Mammary epithelial cell (primary cell): ENCODE results near the gene COG5.

Source experiments
- EZH2 ChIP-seq: IDR thresholded peaks from 2 replicates; pipeline ENCODE4 v1.6.1; 2012; ENCODE audit warnings: low read length, inconsistent platforms, borderline replicate concordance
- TF ChIP-seq, protein P1 (sequence below), 2 donors: IDR thresholded peaks in 1 of 2; conservative IDR thresholded peaks in 1 of 2; 2 replicates each; pipeline ENCODE4 v1.5.1; 2011 to 2012; ENCODE audit warnings: inconsistent platforms in 2 of 2, low read length in 2 of 2, mild to moderate bottlenecking in 2 of 2, control low read depth in 1 of 2, low read depth in 1 of 2; ENCODE audit not compliant: insufficient read depth in 1 of 2; ENCODE audit errors: extremely low read depth in 1 of 2

DNA sequence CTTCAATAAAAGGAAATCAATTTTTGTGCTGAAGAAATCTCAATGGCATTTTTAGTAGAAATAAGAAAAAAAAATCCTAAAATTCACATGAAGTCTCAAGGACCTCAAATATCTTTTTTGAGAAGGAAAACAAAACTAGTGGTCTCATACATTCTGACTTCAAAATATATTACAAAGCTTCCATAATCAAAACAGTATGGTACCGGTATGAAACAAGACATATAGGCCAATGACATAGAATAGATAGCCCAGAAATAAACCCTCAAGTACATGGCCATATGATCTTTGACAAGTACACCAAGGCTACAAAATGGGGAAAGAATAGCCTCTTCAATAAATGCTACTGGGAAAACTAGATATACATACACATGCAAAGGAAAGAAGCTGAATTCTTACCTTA is 225.6 kb downstream of the COG5 start:
- TF ChIP-seq, protein P1, sequence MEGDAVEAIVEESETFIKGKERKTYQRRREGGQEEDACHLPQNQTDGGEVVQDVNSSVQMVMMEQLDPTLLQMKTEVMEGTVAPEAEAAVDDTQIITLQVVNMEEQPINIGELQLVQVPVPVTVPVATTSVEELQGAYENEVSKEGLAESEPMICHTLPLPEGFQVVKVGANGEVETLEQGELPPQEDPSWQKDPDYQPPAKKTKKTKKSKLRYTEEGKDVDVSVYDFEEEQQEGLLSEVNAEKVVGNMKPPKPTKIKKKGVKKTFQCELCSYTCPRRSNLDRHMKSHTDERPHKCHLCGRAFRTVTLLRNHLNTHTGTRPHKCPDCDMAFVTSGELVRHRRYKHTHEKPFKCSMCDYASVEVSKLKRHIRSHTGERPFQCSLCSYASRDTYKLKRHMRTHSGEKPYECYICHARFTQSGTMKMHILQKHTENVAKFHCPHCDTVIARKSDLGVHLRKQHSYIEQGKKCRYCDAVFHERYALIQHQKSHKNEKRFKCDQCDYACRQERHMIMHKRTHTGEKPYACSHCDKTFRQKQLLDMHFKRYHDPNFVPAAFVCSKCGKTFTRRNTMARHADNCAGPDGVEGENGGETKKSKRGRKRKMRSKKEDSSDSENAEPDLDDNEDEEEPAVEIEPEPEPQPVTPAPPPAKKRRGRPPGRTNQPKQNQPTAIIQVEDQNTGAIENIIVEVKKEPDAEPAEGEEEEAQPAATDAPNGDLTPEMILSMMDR (conservative IDR thresholded peaks at IDR 0.05 in 1 of 2, IDR thresholded peaks at IDR 0.05 in 1 of 2; ENCODE audit: extremely low read depth in 1 of 2, insufficient read depth in 1 of 2, low read depth in 1 of 2, low read length in 2 of 2) = no peak
- no peak for TF ChIP-seq EZH2
